ENCODE measurements around the gene C16orf82.

Gene C16orf82

GRCh38 chr16:27073733-27074132 is 7.0 kb downstream of the C16orf82 start:
- Histone ChIP-seq H2BK120ac (ENCODE audit: insufficient read depth, low read length, poor library complexity) (no peak overlapping the region), H2BK12ac (ENCODE audit: low read length) (no peak overlapping the region), H3K27me3 (ENCODE audit: insufficient read depth, low read length) (no peaks in the 10 kb centered on the region), H3K4me2 (ENCODE audit: low read length) (no peak overlapping the region), H3K14ac (ENCODE audit: low read length) (no peak overlapping the region), H4K91ac (ENCODE audit: low read depth, low read length) (no peak overlapping the region), H4K8ac (ENCODE audit: low read depth, low read length) (no peak overlapping the region), H4K12ac (ENCODE audit: low read depth, low read length) (no peak overlapping the region), H3K4me1 (ENCODE audit: control insufficient read depth in 1 of 2, insufficient read depth in 2 of 2, low read length in 2 of 2) (no peaks in the 10 kb centered on the region), H2BK5ac (ENCODE audit: low read depth, low read length, poor library complexity) (no peak overlapping the region), H3K9ac (ENCODE audit: low read length) (no peak overlapping the region), H3K4ac (ENCODE audit: low read depth, low read length) (no peak overlapping the region), H3K36me3 (ENCODE audit: control insufficient read depth in 1 of 2, insufficient read depth in 2 of 2, low read length in 2 of 2) (no peaks in the 10 kb centered on the region), H3K9me3 (ENCODE audit: insufficient read depth, low read depth, low read length) (peaks cover 4% of the 10 kb centered on the region), H2AK5ac (ENCODE audit: low read length) (no peak overlapping the region), H3K18ac (ENCODE audit: low read length) (no peak overlapping the region), H3K23ac (ENCODE audit: low read length) (no peak overlapping the region), H3K4me3 (ENCODE audit: low read depth, low read length) (no peak overlapping the region), H3K79me2 (ENCODE audit: control insufficient read depth, insufficient read depth, low read length, poor library complexity) (no peaks in the 10 kb centered on the region), H3K79me1 (ENCODE audit: low read length) (no peaks in the 10 kb centered on the region), H2AFZ (ENCODE audit: insufficient read depth, low read length, poor library complexity) (no peak overlapping the region), H3K27ac (ENCODE audit: low read depth, low read length) (no peak overlapping the region)
- no peak for DNase-seq
- WGBS (ENCODE audit: extremely low coverage, insufficient coverage, insufficient read length) = no CpG with 5 or more reads among the region's 11 CpGs

GRCh38 chr16:27080895-27081294 is 14.2 kb downstream of the C16orf82 start:
- Histone ChIP-seq H3K79me2 (ENCODE audit: control insufficient read depth, insufficient read depth, low read length, poor library complexity) (no peaks in the 10 kb centered on the region), H3K36me3 (ENCODE audit: control insufficient read depth in 1 of 2, insufficient read depth in 2 of 2, low read length in 2 of 2) (no peaks in the 10 kb centered on the region), H3K9ac (ENCODE audit: low read length) (no peak overlapping the region), H4K12ac (ENCODE audit: low read depth, low read length) (no peak overlapping the region), H3K4me1 (ENCODE audit: control insufficient read depth in 1 of 2, insufficient read depth in 2 of 2, low read length in 2 of 2) (no peaks in the 10 kb centered on the region), H3K23ac (ENCODE audit: low read length) (no peak overlapping the region), H3K4ac (ENCODE audit: low read depth, low read length) (no peak overlapping the region), H2BK12ac (ENCODE audit: low read length) (no peak overlapping the region), H3K9me3 (ENCODE audit: insufficient read depth, low read depth, low read length) (peaks cover under 1% of the 10 kb centered on the region), H2BK120ac (ENCODE audit: insufficient read depth, low read length, poor library complexity) (no peak overlapping the region), H3K27ac (ENCODE audit: low read depth, low read length) (no peak overlapping the region), H4K8ac (ENCODE audit: low read depth, low read length) (no peak overlapping the region), H3K4me3 (ENCODE audit: low read depth, low read length) (no peak overlapping the region), H4K91ac (ENCODE audit: low read depth, low read length) (no peak overlapping the region), H2BK5ac (ENCODE audit: low read depth, low read length, poor library complexity) (no peak overlapping the region), H2AFZ (ENCODE audit: insufficient read depth, low read length, poor library complexity) (no peak overlapping the region), H3K14ac (ENCODE audit: low read length) (no peak overlapping the region), H3K4me2 (ENCODE audit: low read length) (no peak overlapping the region), H3K79me1 (ENCODE audit: low read length) (no peaks in the 10 kb centered on the region), H3K27me3 (ENCODE audit: insufficient read depth, low read length) (no peaks in the 10 kb centered on the region), H3K18ac (ENCODE audit: low read length) (no peak overlapping the region), H2AK5ac (ENCODE audit: low read length) (no peak overlapping the region)
- DNase-seq = peak in 1 of 2 donors; percentile 14
- no CpG with 5 or more reads among the region's 4 CpGs for WGBS (ENCODE audit: extremely low coverage, insufficient coverage, insufficient read length)

- Histone ChIP-seq H4K8ac (ENCODE audit: low read depth, low read length) (no peak overlapping the region), H3K79me2 (ENCODE audit: control insufficient read depth, insufficient read depth, low read length, poor library complexity) (no peaks in the 10 kb centered on the region), H3K9me3 (ENCODE audit: insufficient read depth, low read depth, low read length) (no peaks in the 10 kb centered on the region), H3K9ac (ENCODE audit: low read length) (no peak overlapping the region), H3K27me3 (ENCODE audit: insufficient read depth, low read length) (no peaks in the 10 kb centered on the region), H2BK12ac (ENCODE audit: low read length) (no peak overlapping the region), H3K79me1 (ENCODE audit: low read length) (no peaks in the 10 kb centered on the region), H3K14ac (ENCODE audit: low read length) (no peak overlapping the region), H3K27ac (ENCODE audit: low read depth, low read length) (no peak overlapping the region), H2AFZ (ENCODE audit: insufficient read depth, low read length, poor library complexity) (no peak overlapping the region), H3K36me3 (ENCODE audit: control insufficient read depth in 1 of 2, insufficient read depth in 2 of 2, low read length in 2 of 2) (no peaks in the 10 kb centered on the region), H3K4ac (ENCODE audit: low read depth, low read length) (no peak overlapping the region), H2BK5ac (ENCODE audit: low read depth, low read length, poor library complexity) (no peak overlapping the region), H4K91ac (ENCODE audit: low read depth, low read length) (no peak overlapping the region), H3K4me1 (ENCODE audit: control insufficient read depth in 1 of 2, insufficient read depth in 2 of 2, low read length in 2 of 2) (no peaks in the 10 kb centered on the region), H2AK5ac (ENCODE audit: low read length) (no peak overlapping the region), H3K23ac (ENCODE audit: low read length) (no peak overlapping the region), H2BK120ac (ENCODE audit: insufficient read depth, low read length, poor library complexity) (no peak overlapping the region), H4K12ac (ENCODE audit: low read depth, low read length) (no peak overlapping the region), H3K4me3 (ENCODE audit: low read depth, low read length) (no peak overlapping the region), H3K18ac (ENCODE audit: low read length) (no peak overlapping the region), H3K4me2 (ENCODE audit: low read length) (no peak overlapping the region)
- WGBS (ENCODE audit: extremely low coverage, insufficient coverage, insufficient read length) = no CpG with 5 or more reads among the region's 11 CpGs
- DNase-seq = no peak
These were observed 17.1 kb downstream of the C16orf82 start for GRCh38 chr16:27083861-27084261.

- no peaks in the 10 kb centered on the region for H3K27me3 ChIP-seq (ENCODE audit: insufficient read depth, low read length)
- H2BK5ac ChIP-seq (ENCODE audit: low read depth, low read length, poor library complexity) = no peak overlapping the region
- H3K9me3 ChIP-seq (ENCODE audit: insufficient read depth, low read depth, low read length) = no peaks in the 10 kb centered on the region
- H3K4me2 ChIP-seq (ENCODE audit: low read length) = no peak overlapping the region
- no peak overlapping the region for H3K9ac ChIP-seq (ENCODE audit: low read length)
- no peaks in the 10 kb centered on the region for H3K4me1 ChIP-seq (ENCODE audit: control insufficient read depth in 1 of 2, insufficient read depth in 2 of 2, low read length in 2 of 2)
- WGBS (ENCODE audit: extremely low coverage, insufficient coverage, insufficient read length) = no CpG with 5 or more reads among the region's 9 CpGs
- H3K14ac ChIP-seq (ENCODE audit: low read length) = no peak overlapping the region
- H3K18ac ChIP-seq (ENCODE audit: low read length) = no peak overlapping the region
- no peaks in the 10 kb centered on the region for H3K79me1 ChIP-seq (ENCODE audit: low read length)
- no peak overlapping the region for H4K91ac ChIP-seq (ENCODE audit: low read depth, low read length)
- no peak overlapping the region for H3K4ac ChIP-seq (ENCODE audit: low read depth, low read length)
- DNase-seq = no peak
- H2BK12ac ChIP-seq (ENCODE audit: low read length) = no peak overlapping the region
- H2AFZ ChIP-seq (ENCODE audit: insufficient read depth, low read length, poor library complexity) = no peak overlapping the region
- no peaks in the 10 kb centered on the region for H3K36me3 ChIP-seq (ENCODE audit: control insufficient read depth in 1 of 2, insufficient read depth in 2 of 2, low read length in 2 of 2)
- H3K4me3 ChIP-seq (ENCODE audit: low read depth, low read length) = no peak overlapping the region
- no peak overlapping the region for H2AK5ac ChIP-seq (ENCODE audit: low read length)
- H3K23ac ChIP-seq (ENCODE audit: low read length) = no peak overlapping the region
- H3K27ac ChIP-seq (ENCODE audit: low read depth, low read length) = no peak overlapping the region
- H4K8ac ChIP-seq (ENCODE audit: low read depth, low read length) = no peak overlapping the region
- no peak overlapping the region for H4K12ac ChIP-seq (ENCODE audit: low read depth, low read length)
- H2BK120ac ChIP-seq (ENCODE audit: insufficient read depth, low read length, poor library complexity) = no peak overlapping the region
- no peaks in the 10 kb centered on the region for H3K79me2 ChIP-seq (ENCODE audit: control insufficient read depth, insufficient read depth, low read length, poor library complexity)
These were observed 17.7 kb downstream of the C16orf82 start for GRCh38 chr16:27084307-27085028.
